ENCODE data around the gene METTL5.

METTL5 gene

GRCh38 chr2:169782513-169782912 is 42.2 kb downstream of the METTL5 start:
- FAIRE-seq = no peak
- no peak for DNase-seq (ENCODE audit: insufficient read length, low spot score)
- no peak for TF ChIP-seq SPI1 (IDR thresholded peaks at IDR 0.05; ENCODE audit: low read depth, low read length)
- no peak for TF ChIP-seq POLR2A (IDR thresholded peaks at IDR 0.05; ENCODE audit: low read depth, low read length)
- no peak for TF ChIP-seq POU2F2 (IDR thresholded peaks at IDR 0.05; ENCODE audit: low read depth, low read length)
- no peak for TF ChIP-seq TAF1 (IDR thresholded peaks at IDR 0.05; ENCODE audit: low read depth, low read length)
- no peak for TF ChIP-seq POLR2AphosphoS5 (IDR thresholded peaks at IDR 0.05; ENCODE audit: low read depth, low read length)
- TF ChIP-seq PAX5 (IDR thresholded peaks at IDR 0.05; ENCODE audit: insufficient read depth, low read length, severe bottlenecking) = no peak

GRCh38 chr2:169781249-169782013 is 43.3 kb downstream of the METTL5 start:
- FAIRE-seq = no peak
- no peak for TF ChIP-seq TAF1 (IDR thresholded peaks at IDR 0.05; ENCODE audit: low read depth, low read length)
- TF ChIP-seq POU2F2 (IDR thresholded peaks at IDR 0.05; ENCODE audit: low read depth, low read length) = no peak
- TF ChIP-seq POLR2A (IDR thresholded peaks at IDR 0.05; ENCODE audit: low read depth, low read length) = no peak
- TF ChIP-seq POLR2AphosphoS5 (IDR thresholded peaks at IDR 0.05; ENCODE audit: low read depth, low read length) = no peak
- TF ChIP-seq SPI1 (IDR thresholded peaks at IDR 0.05; ENCODE audit: low read depth, low read length) = no peak
- TF ChIP-seq PAX5 (IDR thresholded peaks at IDR 0.05; ENCODE audit: insufficient read depth, low read length, severe bottlenecking) = no peak
- no peak for DNase-seq (ENCODE audit: insufficient read length, low spot score)

GRCh38 chr2:169778446-169778845 is 46.3 kb downstream of the METTL5 start:
- no peak for DNase-seq (ENCODE audit: insufficient read length, low spot score)
- no peak for TF ChIP-seq PAX5 (IDR thresholded peaks at IDR 0.05; ENCODE audit: insufficient read depth, low read length, severe bottlenecking)
- TF ChIP-seq POU2F2 (IDR thresholded peaks at IDR 0.05; ENCODE audit: low read depth, low read length) = no peak
- TF ChIP-seq SPI1 (IDR thresholded peaks at IDR 0.05; ENCODE audit: low read depth, low read length) = no peak
- TF ChIP-seq POLR2A (IDR thresholded peaks at IDR 0.05; ENCODE audit: low read depth, low read length) = no peak
- no peak for TF ChIP-seq TAF1 (IDR thresholded peaks at IDR 0.05; ENCODE audit: low read depth, low read length)
- no peak for TF ChIP-seq POLR2AphosphoS5 (IDR thresholded peaks at IDR 0.05; ENCODE audit: low read depth, low read length)
- no peak for FAIRE-seq

- no peak for DNase-seq (ENCODE audit: insufficient read length, low spot score)
- TF ChIP-seq TAF1 (IDR thresholded peaks at IDR 0.05; ENCODE audit: low read depth, low read length) (no peak), SPI1 (IDR thresholded peaks at IDR 0.05; ENCODE audit: low read depth, low read length) (no peak), POU2F2 (IDR thresholded peaks at IDR 0.05; ENCODE audit: low read depth, low read length) (no peak), PAX5 (IDR thresholded peaks at IDR 0.05; ENCODE audit: insufficient read depth, low read length, severe bottlenecking) (no peak), POLR2A (IDR thresholded peaks at IDR 0.05; ENCODE audit: low read depth, low read length) (no peak), POLR2AphosphoS5 (IDR thresholded peaks at IDR 0.05; ENCODE audit: low read depth, low read length) (no peak)
- no peak for FAIRE-seq
These were observed 48.4 kb downstream of the METTL5 start for GRCh38 chr2:169776252-169776761.

GRCh38 chr2:169775765-169776164 is 48.9 kb downstream of the METTL5 start:
- DNase-seq (ENCODE audit: insufficient read length, low spot score) (no peak), FAIRE-seq (no peak)
- TF ChIP-seq POU2F2 (IDR thresholded peaks at IDR 0.05; ENCODE audit: low read depth, low read length) (no peak), POLR2A (IDR thresholded peaks at IDR 0.05; ENCODE audit: low read depth, low read length) (no peak), TAF1 (IDR thresholded peaks at IDR 0.05; ENCODE audit: low read depth, low read length) (no peak), POLR2AphosphoS5 (IDR thresholded peaks at IDR 0.05; ENCODE audit: low read depth, low read length) (no peak), PAX5 (IDR thresholded peaks at IDR 0.05; ENCODE audit: insufficient read depth, low read length, severe bottlenecking) (no peak), SPI1 (IDR thresholded peaks at IDR 0.05; ENCODE audit: low read depth, low read length) (no peak)

GRCh38 chr2:169775354-169775753 is 49.4 kb downstream of the METTL5 start:
- no peak for DNase-seq (ENCODE audit: insufficient read length, low spot score)
- no peak for FAIRE-seq
- no peak for TF ChIP-seq SPI1 (IDR thresholded peaks at IDR 0.05; ENCODE audit: low read depth, low read length)
- TF ChIP-seq POLR2AphosphoS5 (IDR thresholded peaks at IDR 0.05; ENCODE audit: low read depth, low read length) = no peak
- no peak for TF ChIP-seq POU2F2 (IDR thresholded peaks at IDR 0.05; ENCODE audit: low read depth, low read length)
- no peak for TF ChIP-seq TAF1 (IDR thresholded peaks at IDR 0.05; ENCODE audit: low read depth, low read length)
- TF ChIP-seq PAX5 (IDR thresholded peaks at IDR 0.05; ENCODE audit: insufficient read depth, low read length, severe bottlenecking) = no peak
- no peak for TF ChIP-seq POLR2A (IDR thresholded peaks at IDR 0.05; ENCODE audit: low read depth, low read length)

GRCh38 chr2:169772651-169773050 is 52.1 kb downstream of the METTL5 start:
- no peak for TF ChIP-seq SPI1 (IDR thresholded peaks at IDR 0.05; ENCODE audit: low read depth, low read length)
- no peak for TF ChIP-seq TAF1 (IDR thresholded peaks at IDR 0.05; ENCODE audit: low read depth, low read length)
- no peak for TF ChIP-seq POU2F2 (IDR thresholded peaks at IDR 0.05; ENCODE audit: low read depth, low read length)
- TF ChIP-seq PAX5 (IDR thresholded peaks at IDR 0.05; ENCODE audit: insufficient read depth, low read length, severe bottlenecking) = no peak
- TF ChIP-seq POLR2AphosphoS5 (IDR thresholded peaks at IDR 0.05; ENCODE audit: low read depth, low read length) = no peak

GRCh38 chr2:169771612-169772011 is 53.1 kb downstream of the METTL5 start:
- TF ChIP-seq TAF1 (IDR thresholded peaks at IDR 0.05; ENCODE audit: low read depth, low read length) = no peak
- no peak for TF ChIP-seq PAX5 (IDR thresholded peaks at IDR 0.05; ENCODE audit: insufficient read depth, low read length, severe bottlenecking)
- no peak for TF ChIP-seq POLR2A (IDR thresholded peaks at IDR 0.05; ENCODE audit: low read depth, low read length)
- no peak for TF ChIP-seq POLR2AphosphoS5 (IDR thresholded peaks at IDR 0.05; ENCODE audit: low read depth, low read length)
- no peak for TF ChIP-seq SPI1 (IDR thresholded peaks at IDR 0.05; ENCODE audit: low read depth, low read length)
- no peak for TF ChIP-seq POU2F2 (IDR thresholded peaks at IDR 0.05; ENCODE audit: low read depth, low read length)
- FAIRE-seq = no peak
- no peak for DNase-seq (ENCODE audit: insufficient read length, low spot score)

More at GRCh38 chr2:169772651-169773050, 52.1 kb downstream of the METTL5 start:
- FAIRE-seq (no peak), DNase-seq (ENCODE audit: insufficient read length, low spot score) (no peak)

GRCh38 chr2:169771021-169771420 is 53.7 kb downstream of the METTL5 start:
- FAIRE-seq = no peak
- no peak for DNase-seq (ENCODE audit: insufficient read length, low spot score)
- TF ChIP-seq POLR2AphosphoS5 (IDR thresholded peaks at IDR 0.05; ENCODE audit: low read depth, low read length) = no peak
- no peak for TF ChIP-seq POU2F2 (IDR thresholded peaks at IDR 0.05; ENCODE audit: low read depth, low read length)
